Adrenal gland (tissue), 12 donors: ENCODE results near the gene PLAU. TPM values are rescaled to one million over a fixed set of nuclear protein-coding genes. Genes with fewer than 3 reads are reported as not detected.

Source experiments
- DNase-seq, 7 donors: peaks; one replicate each; pipeline ENCODE4 v3.0.0-alpha.2; 2019 to 2020
- H3K27ac ChIP-seq, 5 donors: fragments of 200-600 bp; sonication (generic) in 4 of 5; 1 replicate in 3 of 5; 2 replicates in 2 of 5; pipeline versions ENCODE4 v1.5.1 to v1.8.0; 2016 to 2020; ENCODE audit warnings: mild to moderate bottlenecking in 1 of 5
- H3K27me3 ChIP-seq: fragments of 200-600 bp; 2 replicates; pipeline ENCODE4 v1.8.0; 2021
- H3K36me3 ChIP-seq, 2 donors: fragments of 200-600 bp; replicated peaks in 1 of 2; 1 replicate in 1 of 2; 2 replicates in 1 of 2; pipeline versions ENCODE4 v1.5.1 to v1.8.0; 2018 to 2022
- H3K4me1 ChIP-seq, 2 donors: fragments of 200-600 bp; replicated peaks in 1 of 2; 1 replicate in 1 of 2; 2 replicates in 1 of 2; pipeline versions ENCODE4 v1.5.1 to v1.8.0; 2018 to 2021
- H3K4me3 ChIP-seq, 4 donors: fragments of 200-600 bp; sonication (generic) in 3 of 4; one replicate each; pipeline ENCODE4 v1.5.1; 2016 to 2018
- H3K9me3 ChIP-seq, 3 donors: fragments of 200-600 bp; sonication (generic) in 1 of 3; replicated peaks in 1 of 3; 1 replicate in 2 of 3; 2 replicates in 1 of 3; pipeline versions ENCODE4 v1.5.1 to v1.8.0; 2016 to 2021
- POLR2A ChIP-seq, 2 donors: fragments of 450-650 bp; IDR thresholded peaks; one replicate each; pipeline ENCODE4 v1.6.1; 2017; ENCODE audit warnings: antibody characterized with exemption in 2 of 2, mild to moderate bottlenecking in 2 of 2, moderate library complexity in 1 of 2
- WGBS, 4 donors: extraction: QIAGEN DNeasy Blood & Tissue Kit in 2 of 4; methylation state at CpG; one replicate each; pipeline versions ENCODE4 v1.1.5 to v1.1.7; 2013 to 2017; 5-methylcytosine and 5-hydroxymethylcytosine counted together
- intact Hi-C, 2 donors: fragments of 100-400 bp; cut with DNase I; formaldehyde crosslinking; loops; one replicate each; pipeline versions ENCODE4 v1.14.1 to v1.15.0; 2022 to 2023
- polyA plus RNA-seq, 3 donors: library from polyadenylated mRNA; stranded (reverse); fragments of 200-250 nt in 2 of 3; fragments of 350-450 nt in 1 of 3; fragmentation: Illumina TruSeq in 1 of 3; extraction: RNeasy Lipid Tissue Mini Kit (QIAGEN cat#74804) in 1 of 3; gene quantifications; one replicate each; pipeline ENCODE4 v1.2.3, GENCODE V29; 2013 to 2014
- total RNA-seq, 9 donors: library from RNA; depleted of rRNA in 4 of 9; stranded (reverse); fragments of >200 nt in 4 of 9; fragments of 120-200 nt in 1 of 9; fragmentation: NEBNext Ultra II Directional in 1 of 9; extraction: Animal tissue kit (Norgen Biotek cat#: 25700) in 1 of 9; gene quantifications; one replicate each; pipeline versions ENCODE4 v1.1.0 to v1.2.4, GENCODE V29; 2013 to 2023
- TF ChIP-seq, protein P1 (sequence below), 6 experiments: fragments of 450-650 bp in 4 of 6; fragments of 200-600 bp in 2 of 6; sonication (generic) in 1 of 6; IDR thresholded peaks; 1 replicate in 5 of 6; 2 replicates in 1 of 6; pipeline versions ENCODE4 v1.5.1 to v1.8.0; 2016 to 2021; ENCODE audit warnings: antibody characterized with exemption in 6 of 6, mild to moderate bottlenecking in 2 of 6, moderate library complexity in 1 of 6
- donor health status: healthy with polysubstance abuse.
- donor health status: Bipolar disorder and iron deficiency.
- donor health status: DM: yes; HTN: yes; CAD: no.
- donor health status: DM: no; HTN: no; CAD: no.
- donor health status: DM: no; HTN: no; CAD: no.
- donor health status: DM: yes; HTN: yes; CAD: no.

The PLAU gene
- total and polyA plus RNA-seq, 12 donors, result 0.94 to 19.4 (median 6.9) TPM

DNA sequence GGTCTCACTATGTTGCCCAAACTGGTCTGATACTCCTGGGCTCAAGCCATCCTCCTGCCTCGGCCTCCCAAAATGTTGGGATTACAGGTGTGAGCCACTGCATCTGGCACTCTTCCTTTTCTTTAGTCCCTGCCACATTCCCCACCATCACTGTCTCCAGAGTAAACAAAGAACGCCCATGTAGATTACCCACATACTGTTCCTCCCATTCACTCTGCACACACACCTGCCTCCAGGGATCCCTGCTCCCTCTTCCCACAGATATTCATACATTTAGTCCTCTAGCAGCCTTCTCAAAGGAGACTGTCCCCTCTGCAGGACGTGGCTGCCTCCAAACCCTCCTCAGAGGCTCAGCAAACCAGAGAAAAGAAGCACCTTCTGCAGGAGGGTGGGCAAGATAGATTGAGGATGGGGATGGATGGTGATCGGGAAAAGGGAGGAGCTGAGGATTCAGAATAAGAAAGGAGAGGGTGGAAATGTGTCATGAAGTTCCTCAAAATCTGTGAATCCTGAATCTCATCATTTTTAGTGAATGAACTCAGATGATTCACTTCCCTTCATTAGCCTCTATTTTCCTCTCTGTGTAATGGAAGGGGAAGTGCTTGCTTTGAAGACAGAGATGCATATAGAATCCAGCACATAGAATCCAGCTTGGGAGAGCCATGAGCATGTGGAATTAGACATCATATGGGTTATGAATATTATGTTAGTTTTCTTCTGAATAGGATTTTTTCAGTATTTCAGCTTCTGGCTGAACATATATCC, 5.5 kb upstream of the PLAU start:
- 63 to 81% (median 67%) methylated on average over 4 of the region's 4 CpGs for WGBS, 4 donors
- intact Hi-C loops, result no loop called here
- peak overlapping the region in 2 of 5 donors; percentile 69 to 86 for H3K27ac ChIP-seq
- no peaks in the 10 kb centered on the region for H3K9me3 ChIP-seq
- no peaks in the 10 kb centered on the region for H3K27me3 ChIP-seq
- no peak for TF ChIP-seq POLR2A (IDR thresholded peaks at IDR 0.05)
- TF ChIP-seq, protein P1, sequence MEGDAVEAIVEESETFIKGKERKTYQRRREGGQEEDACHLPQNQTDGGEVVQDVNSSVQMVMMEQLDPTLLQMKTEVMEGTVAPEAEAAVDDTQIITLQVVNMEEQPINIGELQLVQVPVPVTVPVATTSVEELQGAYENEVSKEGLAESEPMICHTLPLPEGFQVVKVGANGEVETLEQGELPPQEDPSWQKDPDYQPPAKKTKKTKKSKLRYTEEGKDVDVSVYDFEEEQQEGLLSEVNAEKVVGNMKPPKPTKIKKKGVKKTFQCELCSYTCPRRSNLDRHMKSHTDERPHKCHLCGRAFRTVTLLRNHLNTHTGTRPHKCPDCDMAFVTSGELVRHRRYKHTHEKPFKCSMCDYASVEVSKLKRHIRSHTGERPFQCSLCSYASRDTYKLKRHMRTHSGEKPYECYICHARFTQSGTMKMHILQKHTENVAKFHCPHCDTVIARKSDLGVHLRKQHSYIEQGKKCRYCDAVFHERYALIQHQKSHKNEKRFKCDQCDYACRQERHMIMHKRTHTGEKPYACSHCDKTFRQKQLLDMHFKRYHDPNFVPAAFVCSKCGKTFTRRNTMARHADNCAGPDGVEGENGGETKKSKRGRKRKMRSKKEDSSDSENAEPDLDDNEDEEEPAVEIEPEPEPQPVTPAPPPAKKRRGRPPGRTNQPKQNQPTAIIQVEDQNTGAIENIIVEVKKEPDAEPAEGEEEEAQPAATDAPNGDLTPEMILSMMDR (IDR thresholded peaks at IDR 0.05), result no peak
- no peak for DNase-seq
- peaks cover 0 to 13% of the 10 kb centered on the region in 2 donors for H3K4me1 ChIP-seq
- no peaks in the 10 kb centered on the region for H3K36me3 ChIP-seq
- H3K4me3 ChIP-seq, result no peak overlapping the region

DNA sequence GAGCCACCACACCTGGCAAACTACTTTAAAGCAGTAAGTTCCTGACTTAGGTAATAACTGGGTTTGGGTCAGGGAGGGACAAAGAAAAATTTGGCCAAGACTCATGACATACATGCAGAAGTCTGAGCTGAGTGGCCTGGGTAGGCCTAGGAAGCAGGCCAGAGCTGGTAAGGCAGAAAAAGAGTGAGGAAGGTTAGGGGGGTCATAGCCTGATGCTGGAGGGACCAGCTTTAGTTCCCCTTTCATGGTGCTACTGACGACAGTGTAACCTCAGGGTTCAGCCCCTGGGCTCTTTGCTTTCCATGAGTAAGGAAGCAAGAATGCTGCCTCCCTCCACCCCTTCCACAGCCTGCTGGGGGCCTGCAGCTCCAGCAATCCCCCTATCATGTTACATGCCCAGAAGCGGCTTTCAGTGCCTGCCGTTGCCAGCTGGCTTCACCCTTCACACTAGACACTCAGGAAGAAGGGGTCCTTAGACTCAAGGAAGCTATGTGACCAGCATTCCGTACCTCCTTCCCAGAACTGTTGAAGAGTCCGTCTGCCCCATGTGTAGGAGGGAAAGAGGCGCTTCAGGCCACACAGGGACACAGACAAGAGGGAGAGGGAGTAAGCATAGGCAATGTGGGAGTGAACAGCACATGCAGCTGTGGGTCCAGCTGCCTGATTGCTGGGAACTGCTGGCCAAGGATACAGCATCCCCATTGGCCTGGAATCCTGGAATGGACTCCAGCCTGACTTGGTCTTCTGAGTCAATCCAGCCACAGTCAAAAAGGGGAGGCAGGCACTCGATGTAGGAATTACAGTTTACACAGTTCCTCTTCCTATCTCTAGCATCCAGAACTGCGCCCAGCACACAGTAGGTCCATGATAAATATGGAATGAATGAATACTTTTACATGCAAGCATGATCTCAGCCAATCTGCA, 4.1 kb upstream of the PLAU start:
- H3K27ac ChIP-seq, result peak overlapping the region in 3 of 5 donors; percentile 60 to 86 (median 69)
- no peak overlapping the region for H3K4me3 ChIP-seq
- WGBS, 4 donors, result 51 to 59% (median 56%) methylated on average over 6 to 8 of the region's 8 CpGs
- TF ChIP-seq POLR2A (IDR thresholded peaks at IDR 0.05), result no peak
- TF ChIP-seq, protein P1 (IDR thresholded peaks at IDR 0.05), result no peak
- H3K4me1 ChIP-seq, result peaks cover 0 to 23% of the 10 kb centered on the region in 2 donors
- peaks cover 3% of the 10 kb centered on the region for H3K27me3 ChIP-seq
- H3K36me3 ChIP-seq, result no peaks in the 10 kb centered on the region
- H3K9me3 ChIP-seq, result no peaks in the 10 kb centered on the region
- intact Hi-C loops, result no loop called here
- DNase-seq, result peak in 6 of 7 donors; percentile 49 to 78 (median 60)

DNA sequence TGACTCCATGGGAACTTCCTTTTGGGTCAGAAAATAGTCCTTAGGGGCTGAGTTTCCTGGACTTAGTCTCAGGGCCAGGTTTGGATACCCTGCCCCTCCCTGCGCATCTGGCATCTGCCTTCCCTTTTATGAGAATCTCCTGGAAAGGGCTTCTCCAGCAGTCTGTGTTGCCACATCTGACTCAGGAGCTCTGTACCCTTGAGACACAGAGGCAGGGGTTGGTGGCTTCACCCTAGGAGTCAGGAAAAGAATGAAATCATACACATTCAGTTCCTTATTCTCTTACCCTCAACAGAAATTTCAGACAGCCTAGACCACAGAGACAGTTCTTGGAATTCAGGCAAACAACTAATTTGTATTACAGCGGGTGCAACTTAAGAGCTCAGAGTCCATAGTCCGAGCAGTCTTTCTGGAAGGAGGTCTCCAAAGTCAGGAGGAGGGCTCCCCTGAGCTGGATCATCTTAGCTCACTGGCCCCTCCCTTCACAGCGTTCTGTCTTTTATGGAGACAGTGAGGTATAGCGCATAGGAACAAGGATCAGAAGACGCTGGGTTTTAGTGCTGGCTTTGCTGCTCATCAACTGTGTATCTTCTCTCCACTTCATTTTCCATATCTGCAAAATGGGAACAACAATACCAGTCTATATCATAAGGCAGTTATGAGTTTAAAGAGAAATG, 3.0 kb upstream of the PLAU start:
- H3K36me3 ChIP-seq, result no peaks in the 10 kb centered on the region
- peaks cover 3% of the 10 kb centered on the region for H3K27me3 ChIP-seq
- no peak overlapping the region for H3K4me3 ChIP-seq
- no peaks in the 10 kb centered on the region for H3K9me3 ChIP-seq
- 69 to 80% (median 71%) methylated on average over 6 of the region's 6 CpGs for WGBS, 4 donors
- TF ChIP-seq POLR2A (IDR thresholded peaks at IDR 0.05), result no peak
- TF ChIP-seq, protein P1 (IDR thresholded peaks at IDR 0.05), result no peak
- peaks cover 0 to 23% of the 10 kb centered on the region in 2 donors for H3K4me1 ChIP-seq
- intact Hi-C loops, result no loop called here
- DNase-seq, result peak in 6 of 7 donors; percentile 27 to 65 (median 56)
- H3K27ac ChIP-seq, result peak overlapping the region in 3 of 5 donors; percentile 56 to 86 (median 69)
